Activated naive CD4-positive, alpha-beta T cell treated with anti-CD3 and anti-CD28 coated beads, Interleukin-2, amount 10 ng/mL, durations not matched to agents 7 days and 5 days (primary cell): Measurements from ENCODE around the gene VTN.

ENCODE experiments used
- CTCF ChIA-PET: fragments of 350-600 bp; sonication (Branson Sonifier 250); formaldehyde crosslinking; loops from one replicate; lab custom pipeline; 2021; ENCODE audit warnings: antibody characterized with exemption; lab: Charles Lee
- DNase-seq: peaks from one replicate; pipeline ENCODE4 v3.0.0-alpha.2; 2020
- H3K27ac Mint-ChIP-seq: one replicate; pipeline ENCODE4 v1.8.0; 2021; ENCODE audit warnings: mild to moderate bottlenecking, moderate library complexity, mixed read lengths
- H3K27me3 Mint-ChIP-seq: one replicate; pipeline ENCODE4 v1.8.0; 2021; ENCODE audit warnings: mild to moderate bottlenecking, mixed read lengths
- H3K36me3 Mint-ChIP-seq: one replicate; pipeline ENCODE4 v1.8.0; 2021; ENCODE audit warnings: mixed read lengths
- H3K4me1 Mint-ChIP-seq: one replicate; pipeline ENCODE4 v1.8.0; 2021; ENCODE audit warnings: mixed read lengths
- H3K4me3 Mint-ChIP-seq: one replicate; pipeline ENCODE4 v1.8.0; 2021; ENCODE audit warnings: mild to moderate bottlenecking, moderate library complexity, mixed read lengths
- H3K9me3 Mint-ChIP-seq: one replicate; pipeline ENCODE4 v1.8.0; 2021; ENCODE audit warnings: mixed read lengths

VTN gene

GRCh38 chr17:28324267-28324745 lies 45.8 kb downstream of the VTN start:
- DNase-seq = no peak
- peaks cover 29% of the 10 kb centered on the region for H3K4me1 Mint-ChIP-seq
- H3K9me3 Mint-ChIP-seq = no peaks in the 10 kb centered on the region
- CTCF ChIA-PET = no interaction called here
- H3K4me3 Mint-ChIP-seq = no peak overlapping the region
- peaks cover 27% of the 10 kb centered on the region for H3K36me3 Mint-ChIP-seq
- no peaks in the 10 kb centered on the region for H3K27me3 Mint-ChIP-seq
- no peak overlapping the region for H3K27ac Mint-ChIP-seq

- Mint-ChIP-seq H3K27ac (peak overlapping the region; percentile 5), H3K4me3 (peak overlapping the region; percentile 83), H3K36me3 (peaks cover 7% of the 10 kb centered on the region), H3K4me1 (peaks cover 42% of the 10 kb centered on the region), H3K27me3 (peaks cover 11% of the 10 kb centered on the region), H3K9me3 (no peaks in the 10 kb centered on the region)
- DNase-seq = no peak
- CTCF ChIA-PET = no interaction called here
These were observed 49.7 kb downstream of the VTN start for GRCh38 chr17:28320215-28321061.

- CTCF ChIA-PET = no interaction called here
- no peak for DNase-seq
- Mint-ChIP-seq H3K9me3 (no peaks in the 10 kb centered on the region), H3K4me1 (peaks cover 42% of the 10 kb centered on the region), H3K36me3 (peaks cover 7% of the 10 kb centered on the region), H3K4me3 (peak overlapping the region; percentile 83), H3K27ac (peak overlapping the region; percentile 81), H3K27me3 (peaks cover 16% of the 10 kb centered on the region)
These were observed 50.5 kb downstream of the VTN start for GRCh38 chr17:28319598-28319935.

- CTCF ChIA-PET = interaction anchor here (1.8 kb wide), 1 partner anchor 15 kb away, joined by 7 read pairs; no protein-coding TSS in a partner anchor
- peak within 1 kb of the TSS; percentile 81 for H3K27ac Mint-ChIP-seq
- H3K4me3 Mint-ChIP-seq = peak within 1 kb of the TSS; percentile 83
These were observed 51.1 kb downstream of the VTN start, which contains the start of gene TMEM97 for GRCh38 chr17:28318759-28319597. TMEM97 (plus strand) TSS chr17:28319200; CDS start chr17:28319240, 40 bp downstream.

GRCh38 chr17:28317966-28318758 lies 51.9 kb downstream of the VTN start:
- H3K9me3 Mint-ChIP-seq = no peaks in the 10 kb centered on the region
- peaks cover 23% of the 10 kb centered on the region for H3K27me3 Mint-ChIP-seq
- peak overlapping the region; percentile 81 for H3K27ac Mint-ChIP-seq
- H3K4me1 Mint-ChIP-seq = peaks cover 41% of the 10 kb centered on the region
- peak; percentile 33 for DNase-seq
- CTCF ChIA-PET = interaction anchor here (1.6 to 1.8 kb wide), 2 partner anchors 14 to 67 kb away, joined by 4 to 7 read pairs; no protein-coding TSS in a partner anchor
- peak overlapping the region; percentile 83 for H3K4me3 Mint-ChIP-seq
- H3K36me3 Mint-ChIP-seq = peaks cover 7% of the 10 kb centered on the region

More at GRCh38 chr17:28318759-28319597, 51.1 kb downstream of the VTN start, which contains the start of gene TMEM97:
- Mint-ChIP-seq H3K9me3 (no peaks in the 10 kb centered on the region), H3K27me3 (peaks cover 16% of the 10 kb centered on the region), H3K4me1 (peaks cover 42% of the 10 kb centered on the region), H3K36me3 (peaks cover 7% of the 10 kb centered on the region)
- DNase-seq = peak; percentile 97
